NOMO-1 (cell line): ENCODE results near the gene TIPARP.
"Not testable (repeated sequence)": the region's sequence is repeated elsewhere in the genome, so short reads cannot be mapped to it uniquely, and the experiment has no call there.

Experiments used
- DNase-seq, 2 experiments: peaks; one replicate each; lab custom pipeline; 2025; ENCODE audit not compliant: unreplicated experiment in 2 of 2; lab: John Stamatoyannopoulos, UW

TIPARP gene

DNA sequence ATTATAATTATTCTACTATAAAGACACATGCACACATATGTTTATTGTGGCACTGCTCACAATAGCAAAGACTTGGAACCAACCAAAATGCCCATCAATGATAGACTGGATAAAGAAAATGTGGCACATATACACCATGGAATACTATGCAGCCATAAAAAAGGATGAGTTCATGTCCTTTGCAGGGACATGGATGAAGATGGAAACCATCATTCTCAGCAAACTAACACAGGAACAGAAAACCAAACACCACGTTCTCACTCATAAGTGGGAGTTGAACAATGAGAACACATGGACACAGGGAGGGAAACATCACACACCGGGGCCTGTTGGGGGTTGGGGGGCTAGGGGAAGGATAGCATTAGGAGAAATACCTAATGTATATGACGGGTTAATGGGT, 62.7 kb downstream of the TIPARP start:
- DNase-seq: not testable (repeated sequence)

DNA sequence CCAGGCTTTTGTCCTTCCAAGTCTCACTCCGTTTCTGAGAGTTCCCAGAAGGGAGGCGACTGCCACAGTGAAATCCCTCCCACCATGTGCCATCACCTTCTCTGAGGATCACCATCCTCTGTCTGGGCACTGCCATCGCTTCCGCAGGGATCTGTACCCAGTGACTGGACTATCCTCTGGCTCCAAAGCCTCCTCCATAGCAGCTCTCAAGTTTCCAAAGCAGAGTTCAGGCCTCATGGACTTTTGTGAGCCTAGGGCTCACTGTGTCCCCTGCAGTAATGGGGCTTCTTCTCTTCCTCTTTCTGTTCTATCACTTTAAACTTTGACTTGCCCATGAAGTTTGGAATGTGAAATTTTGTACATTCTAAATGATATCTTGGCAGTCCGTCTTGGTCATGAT, 63.9 kb downstream of the TIPARP start:
- no peak for DNase-seq

DNA sequence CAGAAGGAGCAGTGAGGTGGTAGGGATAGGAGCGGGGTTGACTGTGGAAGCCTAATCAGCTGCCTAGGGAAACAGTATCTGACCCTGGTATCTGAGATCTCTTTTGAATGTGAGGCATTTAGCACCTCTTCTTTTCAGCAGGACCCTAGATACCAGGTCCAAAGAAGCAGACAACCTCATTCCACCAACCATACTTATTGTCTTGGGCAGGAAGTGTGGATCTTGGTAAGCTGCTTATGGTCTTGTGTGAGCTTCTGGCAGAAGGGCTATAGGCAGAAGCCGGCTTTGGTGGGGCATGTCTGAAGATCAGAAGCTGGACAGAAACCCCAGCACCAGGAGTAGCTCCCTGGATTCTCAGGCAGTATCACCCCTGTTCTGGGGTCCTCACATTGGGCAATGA, 65.6 kb downstream of the TIPARP start:
- no peak for DNase-seq

DNA sequence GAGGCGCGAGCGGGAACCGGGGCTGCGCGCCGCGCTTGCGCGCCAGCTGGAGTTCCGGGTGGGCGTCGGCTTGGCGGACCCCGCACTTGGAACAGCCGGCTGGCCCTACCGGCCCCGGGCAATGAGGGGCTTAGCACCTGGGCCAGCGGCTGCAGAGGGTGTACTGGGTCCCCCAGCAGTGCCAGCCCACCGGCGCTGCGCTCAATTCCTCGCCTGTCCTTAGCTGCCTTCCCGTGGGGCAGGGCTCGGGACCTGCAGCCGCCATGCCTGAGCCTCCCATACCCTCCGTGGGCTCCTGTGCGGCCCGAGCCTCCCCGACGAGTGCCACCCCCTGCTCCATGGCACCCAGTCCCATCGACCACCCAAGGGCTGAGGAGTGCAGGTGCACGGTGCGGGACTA, 66.2 kb downstream of the TIPARP start:
- not testable (repeated sequence) for DNase-seq

DNA sequence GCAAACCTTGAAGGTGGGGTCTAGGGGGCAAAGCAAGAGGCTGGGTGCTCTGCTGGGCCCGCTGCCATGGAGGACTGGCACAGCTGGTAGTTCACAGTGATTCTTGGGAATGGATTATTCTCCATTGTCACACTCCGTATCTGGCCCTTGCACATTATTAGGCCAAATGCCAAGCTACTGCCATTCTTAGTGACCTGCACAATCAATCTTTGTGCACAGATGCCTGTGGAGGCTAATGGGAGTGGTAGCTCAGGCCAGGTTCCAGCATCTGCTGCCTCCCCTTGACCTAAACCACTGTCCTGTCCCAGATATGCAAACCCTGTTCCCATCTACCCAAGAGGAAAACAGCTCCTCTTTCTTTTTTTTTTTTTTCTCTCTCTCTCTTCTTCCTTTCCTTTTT, 67.5 kb downstream of the TIPARP start:
- DNase-seq: no peak

DNA sequence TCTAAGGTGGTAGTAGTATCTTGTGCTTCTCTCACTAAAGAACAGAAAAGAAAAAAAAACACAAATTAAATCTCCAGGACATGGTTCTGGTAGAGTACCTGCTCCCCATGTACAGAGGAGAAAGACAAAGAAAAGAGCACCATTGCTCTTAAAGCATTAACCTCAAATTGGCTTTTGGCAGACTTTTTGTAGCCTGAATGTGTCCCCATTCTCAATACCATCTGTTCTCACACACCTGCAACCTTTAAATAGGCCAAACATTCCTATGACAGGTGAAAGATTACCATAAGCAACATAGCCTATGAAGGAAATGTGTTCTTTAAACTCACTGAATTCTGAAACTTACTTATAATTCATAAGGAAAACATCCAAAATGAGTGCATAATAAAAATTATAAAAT, 68.0 kb downstream of the TIPARP start:
- no peak for DNase-seq

DNA sequence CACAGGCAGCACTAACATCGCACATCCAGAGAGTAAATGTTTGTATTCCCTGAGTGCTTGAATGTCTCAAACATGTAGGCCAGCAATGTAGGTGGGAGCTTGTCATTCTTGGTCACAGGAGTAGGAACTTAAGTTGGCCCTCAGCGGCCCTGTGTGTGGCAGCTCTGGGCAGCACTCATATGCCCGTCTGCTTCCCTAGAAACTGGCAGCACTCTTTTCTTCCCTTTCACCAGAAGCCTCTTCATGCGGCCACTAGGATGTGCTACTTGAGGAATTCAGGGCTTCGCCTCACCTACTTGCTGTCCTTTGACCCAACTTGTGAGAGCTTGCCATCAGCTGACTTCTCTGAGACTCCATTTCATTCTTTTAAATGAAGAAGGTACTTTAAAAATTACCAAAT, 69.5 kb downstream of the TIPARP start:
- DNase-seq: no peak

DNA sequence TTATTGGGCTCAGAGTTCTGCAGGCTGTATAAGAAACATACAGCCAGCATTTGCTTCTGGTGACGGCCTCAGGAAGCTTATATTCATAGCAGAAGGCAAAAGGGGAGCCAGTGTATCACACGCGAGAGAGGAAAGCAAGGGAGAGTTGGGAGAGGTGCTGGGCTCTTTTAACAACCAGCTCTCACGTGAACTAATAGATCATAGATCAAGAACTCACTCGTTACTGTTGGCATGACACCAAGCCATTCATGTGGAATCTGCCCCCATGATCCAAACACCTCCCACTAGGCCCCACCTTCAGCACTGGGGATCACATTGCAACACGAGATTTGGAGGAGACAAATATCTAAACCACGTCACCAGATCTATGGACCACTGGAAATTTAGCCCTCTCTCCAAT, 70.2 kb downstream of the TIPARP start:
- no peak for DNase-seq

DNA sequence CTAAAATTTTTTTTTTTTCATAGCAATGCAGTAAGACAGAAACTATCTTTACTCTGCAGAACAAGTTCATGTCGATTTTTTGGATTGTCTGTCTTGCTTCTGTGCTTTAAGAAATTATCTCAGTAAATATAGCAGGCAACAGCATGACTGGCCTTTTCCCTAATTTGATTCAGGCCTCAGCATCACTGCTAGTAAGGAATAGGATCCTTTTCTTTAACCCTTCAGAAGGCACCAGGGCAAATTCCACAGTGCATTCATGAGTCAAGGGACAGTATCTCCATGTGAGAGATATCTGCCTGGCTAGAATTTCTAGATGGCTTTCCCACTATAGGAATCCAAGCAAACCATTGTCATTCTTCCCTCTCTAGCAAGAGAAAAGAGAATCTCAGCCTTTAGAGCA, 71.4 kb downstream of the TIPARP start:
- no peak for DNase-seq

DNA sequence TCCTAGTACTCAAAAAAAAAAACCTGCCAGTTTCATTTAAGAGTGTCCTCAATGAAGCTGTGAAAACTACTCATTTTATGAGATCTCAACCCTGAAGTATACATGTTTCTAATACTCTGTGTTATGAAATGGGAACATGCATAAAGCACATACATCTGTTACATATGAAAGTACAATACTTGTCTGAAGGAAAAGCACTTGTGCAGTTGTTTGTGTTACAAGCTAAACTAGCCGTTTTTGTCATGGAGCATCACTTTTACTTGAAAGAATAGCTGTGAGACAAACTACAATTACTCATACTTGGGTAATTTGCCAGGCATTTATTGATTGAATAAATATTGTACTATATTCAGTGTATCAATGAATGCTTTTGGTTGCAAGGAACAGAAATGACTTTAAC, 72.7 kb downstream of the TIPARP start:
- DNase-seq: no peak

DNA sequence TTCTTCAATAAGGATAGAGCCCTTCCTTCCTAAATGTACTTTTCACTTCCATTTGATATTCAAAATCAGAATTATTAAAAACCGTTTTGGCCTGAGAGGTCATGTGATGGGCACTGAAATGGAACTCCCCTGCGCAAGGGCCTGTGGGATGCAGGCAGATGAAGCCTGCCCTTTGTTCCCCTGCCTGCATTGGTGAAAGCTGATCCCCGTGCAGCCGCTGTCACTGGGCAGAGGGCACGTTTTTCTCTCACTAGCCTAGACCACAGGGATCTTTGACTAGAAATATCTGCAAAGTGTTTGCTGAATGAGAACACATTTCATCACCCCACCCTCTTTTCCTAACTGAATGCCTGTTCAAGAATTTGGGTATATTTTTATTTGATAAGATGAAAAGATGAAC, 74.9 kb downstream of the TIPARP start:
- no peak for DNase-seq

DNA sequence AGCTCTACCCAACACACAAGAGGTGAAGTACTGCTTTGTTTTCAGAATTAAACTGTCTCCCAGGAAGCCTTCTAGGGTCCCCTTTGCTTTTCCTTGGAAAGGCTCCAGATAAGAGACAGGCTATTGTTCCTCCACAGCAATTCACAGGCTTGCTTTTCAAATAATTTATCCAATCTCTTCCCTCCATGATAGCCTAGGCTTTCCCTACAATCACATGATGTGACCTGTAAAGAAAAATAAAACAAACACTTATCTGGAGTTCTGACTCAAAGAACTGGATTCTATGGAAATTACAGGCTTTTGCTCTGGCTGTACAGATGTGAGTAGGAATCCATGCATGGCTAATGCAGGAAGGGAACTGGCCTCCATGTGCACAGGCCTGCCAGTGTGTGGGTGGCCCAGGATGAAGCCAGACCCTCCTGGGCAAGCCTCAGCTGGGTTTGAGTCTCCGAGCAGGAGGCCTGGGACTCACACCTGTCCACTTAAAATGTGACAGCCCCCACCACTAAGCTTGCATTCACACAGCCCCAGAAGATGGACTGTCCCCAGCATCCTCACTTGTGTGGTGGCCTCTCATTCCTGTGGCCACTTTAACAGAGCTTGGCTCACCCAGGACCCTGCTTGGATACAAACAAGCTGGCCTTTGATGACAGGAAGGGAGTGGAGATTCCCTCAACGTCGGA, 75.9 kb downstream of the TIPARP start:
- DNase-seq: no peak

DNA sequence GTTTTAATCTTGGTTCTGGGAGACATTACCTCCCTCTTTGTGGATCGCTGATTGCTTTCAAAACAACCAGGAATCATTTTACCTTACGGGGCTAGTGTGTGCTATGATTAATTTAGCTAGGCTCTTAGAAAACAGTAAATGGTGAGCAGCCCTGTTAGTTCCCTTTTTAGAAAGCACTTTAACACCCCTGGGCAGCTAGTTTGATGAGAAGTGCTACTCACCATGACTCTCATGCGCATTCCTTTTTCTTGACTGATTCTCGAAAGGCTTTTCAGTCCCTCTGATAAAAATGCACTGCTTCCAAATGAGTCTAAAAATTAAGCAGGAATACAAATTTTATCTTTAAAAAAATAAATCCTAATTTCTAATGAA, 76.5 kb downstream of the TIPARP start:
- DNase-seq: peak; percentile 68 to 75

DNA sequence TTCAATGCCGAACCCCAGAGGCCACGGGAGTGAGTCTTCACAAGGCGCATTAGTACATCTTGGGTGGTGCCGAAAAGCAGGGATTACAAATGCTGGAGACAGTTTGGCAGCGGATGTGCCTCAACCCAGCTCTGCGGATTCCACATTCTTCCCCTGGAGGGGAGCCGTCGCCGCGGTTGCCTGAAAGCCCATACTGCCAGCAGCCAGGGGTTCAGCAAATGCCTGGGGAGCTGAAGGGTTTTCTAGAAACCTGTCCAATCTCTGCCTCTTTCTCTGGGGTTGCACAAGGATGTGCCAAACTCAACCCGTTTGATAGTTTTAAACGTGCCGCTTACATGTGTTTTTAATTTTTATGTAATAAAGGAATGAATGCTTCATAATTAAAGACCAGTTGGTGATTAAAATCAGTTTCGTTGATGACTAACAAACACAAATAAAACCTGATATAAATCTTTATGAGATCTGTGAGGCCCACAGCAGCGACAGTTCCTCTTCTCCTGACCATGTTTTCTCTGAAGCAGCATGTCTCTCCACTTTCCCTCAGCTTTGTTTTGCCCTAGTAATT, 77.2 kb downstream of the TIPARP start:
- peak; percentile 58 to 59 for DNase-seq
